OCI-M1 (cell line): ENCODE results near the gene CELF1.

Experiments
- DNase-seq: peaks from one replicate; lab custom pipeline; 2025; lab: John Stamatoyannopoulos, UW

The CELF1 gene

DNA sequence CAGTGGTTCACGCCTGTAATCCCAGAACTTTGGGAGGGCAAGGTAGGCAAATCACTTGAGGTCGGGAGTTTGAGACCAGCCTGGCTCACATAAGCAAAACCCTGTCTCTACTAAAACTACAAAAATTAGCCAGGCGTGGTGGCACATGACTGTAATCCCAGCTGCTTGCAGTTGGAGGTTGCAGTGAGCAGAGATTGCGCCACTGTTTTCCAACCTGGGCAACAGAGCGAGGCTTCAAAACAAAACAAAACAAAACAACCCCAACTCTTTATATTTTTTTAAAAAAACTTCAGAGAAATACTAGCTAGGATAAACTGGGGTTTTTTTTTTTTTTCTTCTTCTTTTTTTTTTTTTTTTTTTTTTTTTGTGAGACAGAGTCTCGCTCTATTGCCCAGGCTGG lies 72.2 kb downstream of the CELF1 start:
- no peak for DNase-seq

DNA sequence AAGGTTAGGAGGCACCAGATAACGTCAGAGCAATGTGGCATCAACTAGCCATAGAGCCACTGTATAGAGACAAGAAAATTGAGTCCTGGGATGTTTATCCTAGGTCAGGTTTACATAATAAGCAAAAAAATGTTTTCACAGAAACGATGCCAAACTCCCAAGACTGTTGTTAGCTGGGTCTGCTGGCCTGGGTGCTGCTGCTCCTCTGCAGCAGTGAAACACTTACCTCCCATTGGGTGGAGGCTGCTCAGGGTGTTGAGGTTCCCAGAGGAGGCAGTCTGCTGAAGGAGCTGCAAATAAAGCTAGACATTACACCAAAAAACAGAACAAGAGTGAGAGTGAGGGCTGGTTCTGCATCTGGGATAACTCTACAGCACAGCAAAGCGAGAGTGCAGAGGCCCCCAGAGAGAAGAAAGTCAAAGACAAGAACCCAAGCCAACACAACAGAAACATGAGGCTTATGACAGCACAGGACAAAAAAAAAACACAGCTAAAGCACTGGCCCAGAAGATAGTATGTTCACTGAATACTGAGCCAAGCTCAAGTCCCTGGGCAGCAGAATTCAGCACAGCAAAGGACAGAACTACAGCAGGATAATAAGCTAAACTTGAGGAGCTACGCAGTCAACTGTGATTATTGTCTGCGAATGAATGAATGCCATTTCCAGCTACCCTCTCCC lies 74.1 kb downstream of the CELF1 start:
- DNase-seq: no peak

DNA sequence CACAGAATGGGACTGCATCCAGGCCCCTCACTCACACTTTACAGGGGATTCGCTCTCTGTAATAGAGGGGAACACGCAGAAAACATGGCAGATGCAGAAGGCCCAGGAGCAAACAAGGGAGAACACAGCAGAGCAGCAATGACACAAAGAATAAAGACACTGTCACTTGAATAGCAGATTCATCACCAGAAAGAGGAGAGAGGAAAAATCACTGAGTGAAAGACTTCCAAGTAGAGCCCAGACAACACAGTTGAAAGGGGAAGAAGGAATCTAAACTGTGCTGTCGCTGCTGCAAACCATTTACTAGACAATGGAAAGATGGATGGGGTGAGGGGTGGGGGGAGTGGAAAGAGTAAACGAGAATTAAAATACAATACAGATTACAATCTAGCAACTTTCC lies 75.2 kb downstream of the CELF1 start:
- DNase-seq: no peak

DNA sequence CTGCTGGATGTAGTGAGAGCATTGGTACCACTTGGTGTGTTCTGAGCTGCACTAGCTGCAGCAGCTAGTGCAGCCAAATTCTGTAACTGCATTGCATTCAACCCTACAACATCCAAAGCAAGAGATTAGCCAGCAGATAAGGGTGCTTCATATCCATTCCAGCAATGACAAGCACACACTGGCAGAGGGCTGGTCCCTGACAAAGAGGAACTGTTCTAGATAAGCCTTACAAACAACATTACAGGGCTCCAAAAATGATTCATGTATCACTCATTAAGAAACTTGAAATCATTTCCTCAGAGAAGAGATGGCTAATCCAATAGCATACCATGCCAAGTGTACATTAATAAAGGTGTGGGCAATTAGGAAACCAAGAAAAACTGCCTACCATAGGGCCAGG lies 75.6 kb downstream of the CELF1 start:
- peak; percentile 57 for DNase-seq

DNA sequence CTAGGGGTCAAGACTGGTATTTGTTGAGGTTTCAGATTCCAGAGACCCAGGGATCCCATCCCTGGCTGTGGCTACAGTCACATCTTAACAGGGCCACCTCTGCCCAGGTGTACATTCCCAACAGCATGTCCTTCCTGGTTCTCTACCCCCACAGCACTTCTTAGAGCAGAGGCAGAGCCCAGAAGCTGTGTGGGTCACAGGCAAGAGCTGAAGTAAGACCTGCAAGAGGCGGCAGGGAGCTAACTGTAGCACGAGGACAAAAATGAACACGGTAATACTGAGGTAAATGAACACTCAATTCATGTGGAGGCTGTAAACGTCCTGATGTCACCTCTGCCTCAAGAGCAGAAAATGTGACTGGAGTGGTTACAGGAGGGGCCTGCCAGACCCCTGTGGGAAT lies 82.3 kb downstream of the CELF1 start:
- no peak for DNase-seq

DNA sequence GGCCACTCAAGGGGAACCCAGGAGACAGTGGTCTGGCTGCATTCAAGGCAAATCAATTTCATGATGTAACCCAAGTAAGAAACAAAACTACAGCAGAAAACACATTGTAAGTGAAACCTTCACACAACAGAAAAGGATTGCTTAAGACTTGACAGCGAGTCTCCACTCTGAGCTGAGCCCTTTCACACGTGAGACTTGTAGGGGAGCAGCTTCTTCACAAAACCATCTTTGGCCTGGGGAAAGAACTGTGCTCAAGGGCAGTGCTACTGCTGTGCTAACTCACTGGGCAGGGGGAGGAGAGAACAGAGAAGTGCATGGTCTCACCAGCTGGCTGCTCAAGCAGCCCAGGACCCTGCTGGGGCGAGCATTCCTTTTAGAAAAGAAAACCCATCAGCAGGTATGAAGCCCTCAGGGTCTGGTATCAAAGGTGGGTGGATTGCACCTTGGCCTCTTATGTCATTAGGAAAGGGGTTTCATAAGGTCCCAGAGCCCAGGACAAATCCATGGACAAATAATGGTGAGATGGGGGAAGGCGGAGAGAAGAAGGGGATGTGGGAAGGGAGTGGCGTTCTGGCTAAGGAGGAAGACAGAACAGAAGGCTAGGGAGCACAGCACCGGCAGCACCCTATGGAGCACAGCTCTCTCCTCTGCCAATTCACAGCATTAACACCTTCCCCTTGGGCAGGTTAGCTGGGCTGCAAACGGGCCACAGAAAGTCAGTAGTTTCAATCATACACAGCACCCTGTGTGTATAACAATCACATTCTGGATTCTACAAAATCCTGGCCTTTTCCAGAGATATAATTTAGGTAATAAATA lies 83.4 kb downstream of the CELF1 start:
- no peak for DNase-seq

DNA sequence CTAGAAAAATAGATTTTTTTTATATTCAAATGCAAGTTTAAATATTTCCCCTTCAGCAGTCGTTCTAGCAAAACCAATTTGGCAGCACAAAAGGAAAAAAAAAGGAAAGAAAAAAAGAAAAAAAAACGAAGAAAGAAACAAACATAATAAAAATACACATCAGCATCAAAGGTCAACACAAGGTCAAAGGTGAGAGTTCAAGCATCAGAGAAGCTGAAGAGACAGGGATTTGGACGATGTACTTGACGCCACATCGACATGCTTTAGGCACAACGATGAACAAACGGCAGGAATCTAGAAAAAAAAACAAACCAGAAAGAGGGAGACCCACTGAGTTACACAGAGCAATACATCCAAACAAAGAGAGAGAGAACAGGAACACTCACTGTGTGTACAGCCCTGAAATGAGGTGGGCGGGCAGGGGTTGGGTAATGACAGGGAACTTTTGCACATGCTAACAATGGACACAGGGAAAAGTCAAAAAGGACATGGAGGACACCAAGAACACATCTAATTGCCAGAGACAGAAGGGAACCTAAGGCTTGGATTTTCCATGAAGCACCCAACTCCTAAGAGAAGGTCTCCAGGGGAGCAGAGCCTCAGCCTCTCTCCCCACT lies 84.2 kb downstream of the CELF1 start:
- DNase-seq: no peak

DNA sequence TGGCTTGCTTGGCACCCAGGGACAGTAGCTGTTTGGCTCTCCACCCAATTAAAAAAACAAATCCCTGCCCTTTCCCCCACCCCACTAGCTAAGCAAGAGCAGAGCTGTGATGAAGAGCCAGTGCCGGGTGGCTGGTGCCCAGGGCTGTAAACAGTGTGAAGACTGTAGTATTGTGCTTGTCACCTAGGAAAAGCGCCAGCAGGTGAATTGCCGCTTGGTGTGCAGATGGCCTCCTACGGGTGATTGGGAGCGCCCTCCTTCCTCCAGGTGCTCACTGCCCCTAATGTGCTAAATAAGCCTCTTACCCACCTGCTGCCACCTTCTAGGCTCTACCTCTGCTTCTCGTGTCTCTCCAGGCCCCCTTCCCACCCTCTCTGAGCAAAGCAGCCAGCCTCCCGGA lies 85.6 kb downstream of the CELF1 start:
- no peak for DNase-seq

DNA sequence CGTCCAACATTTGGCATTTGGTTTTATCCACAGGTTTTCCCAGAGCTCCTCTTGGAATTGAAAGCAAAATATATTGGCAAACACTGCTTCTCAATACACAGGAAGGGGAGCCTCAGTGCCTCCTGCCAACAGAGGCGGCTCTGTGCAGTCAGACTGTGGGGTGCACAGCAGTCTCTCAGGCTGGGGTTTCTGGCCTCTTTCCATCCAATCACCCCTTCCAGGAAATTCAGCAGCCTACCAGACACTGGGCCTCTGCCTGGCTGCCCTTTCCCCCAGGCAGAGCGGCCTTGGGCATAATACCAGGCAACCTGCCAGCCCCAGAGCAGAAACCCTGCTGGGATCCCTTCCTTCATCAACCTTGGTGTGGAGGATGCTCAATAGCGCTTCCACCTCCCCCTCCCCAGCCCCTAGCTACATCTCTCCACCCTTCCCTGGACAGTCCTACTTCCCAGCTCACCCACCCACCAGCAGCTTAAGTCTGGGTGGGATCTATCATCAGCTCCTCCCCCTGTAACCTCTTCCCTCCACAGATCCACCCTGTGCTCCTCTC lies 86.2 kb downstream of the CELF1 start:
- no peak for DNase-seq

DNA sequence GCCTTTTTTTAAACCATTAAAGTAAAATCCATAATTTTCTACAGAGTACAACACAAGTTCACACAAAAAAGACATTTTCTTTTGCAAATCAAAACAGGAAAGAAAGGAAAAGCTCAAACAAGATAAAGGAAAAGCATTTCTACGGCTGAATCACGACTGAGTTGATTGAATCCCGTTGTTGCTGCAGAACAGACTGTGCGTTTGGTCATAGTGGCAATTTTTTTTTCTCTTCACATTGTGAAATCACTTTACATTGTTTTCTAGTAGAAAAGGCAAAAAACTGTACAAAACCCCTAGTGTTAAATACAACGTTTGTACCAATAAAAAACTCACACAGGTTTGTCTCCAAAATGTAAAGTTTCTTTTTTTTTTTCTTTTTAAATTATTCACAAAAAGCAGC lies 86.7 kb downstream of the CELF1 start:
- no peak for DNase-seq

DNA sequence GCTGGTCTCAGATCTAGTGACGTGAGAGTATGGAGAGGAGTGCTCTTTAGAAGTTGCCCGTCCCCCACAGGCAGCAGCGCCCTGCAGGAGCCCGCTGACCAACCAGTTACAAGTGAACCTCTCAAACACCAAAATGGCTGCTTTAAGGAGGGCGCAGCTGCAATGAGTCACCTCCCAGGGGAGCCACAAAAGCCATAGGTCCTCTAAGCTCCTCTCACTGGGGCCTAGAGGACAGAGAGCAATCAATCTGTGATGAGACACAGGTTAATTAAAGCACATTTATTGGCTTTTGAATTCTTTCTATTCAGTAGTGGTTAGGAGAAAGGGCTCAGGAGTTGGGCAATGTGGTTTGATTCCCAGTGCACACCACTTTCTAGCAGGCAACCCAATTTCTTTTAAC lies 88.4 kb downstream of the CELF1 start:
- no peak for DNase-seq

DNA sequence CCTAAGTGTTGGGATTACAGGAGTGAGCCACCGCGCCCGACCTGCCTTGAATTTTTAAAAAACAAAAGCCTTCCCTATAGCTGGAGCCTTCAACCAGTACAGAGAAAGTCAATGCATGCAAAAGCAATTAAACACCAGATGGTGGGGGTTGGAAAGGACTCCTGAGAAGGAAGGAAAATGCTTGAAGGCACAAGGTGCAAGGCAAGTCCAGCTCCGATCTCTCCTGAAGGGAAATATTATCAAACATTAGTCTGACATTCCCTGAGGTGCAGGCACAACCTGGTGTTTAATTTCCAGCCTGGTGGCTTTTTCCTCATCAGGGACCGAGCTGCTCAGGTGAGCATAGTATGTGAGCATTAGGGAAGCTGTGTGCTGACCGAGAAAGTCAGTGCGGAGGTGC lies 91.1 kb downstream of the CELF1 start:
- no peak for DNase-seq

DNA sequence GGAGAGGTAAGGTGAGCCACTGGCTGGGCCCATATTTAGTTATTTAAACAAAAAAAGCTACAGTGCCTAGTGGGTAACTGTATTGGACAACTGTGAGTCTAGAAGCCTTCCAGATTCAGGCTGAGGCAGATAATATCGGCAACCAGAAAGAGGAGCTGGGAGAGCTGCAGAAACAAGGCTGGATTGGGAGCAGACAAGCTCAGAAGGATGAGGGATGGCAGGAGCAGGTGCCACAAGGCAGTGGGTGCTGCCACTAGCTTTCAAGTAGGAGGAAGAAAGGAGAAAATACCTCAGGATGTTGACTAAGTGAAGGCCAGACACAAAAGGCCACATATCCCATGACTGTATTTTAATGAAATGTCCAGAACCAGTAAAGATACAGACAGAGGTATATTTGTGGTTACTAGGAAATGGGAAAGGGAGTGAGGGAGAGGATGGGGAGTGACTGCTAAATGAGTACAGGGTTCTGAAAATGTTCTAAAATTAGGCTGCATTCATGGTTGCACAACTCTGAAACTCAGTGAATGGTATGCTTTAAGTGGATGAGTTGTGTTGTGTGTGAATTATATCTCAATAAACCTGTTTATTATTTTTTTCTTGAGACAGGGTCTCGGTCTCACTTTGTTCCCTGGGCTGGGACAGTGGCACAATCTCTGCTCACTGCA lies 92.2 kb downstream of the CELF1 start:
- DNase-seq: no peak

DNA sequence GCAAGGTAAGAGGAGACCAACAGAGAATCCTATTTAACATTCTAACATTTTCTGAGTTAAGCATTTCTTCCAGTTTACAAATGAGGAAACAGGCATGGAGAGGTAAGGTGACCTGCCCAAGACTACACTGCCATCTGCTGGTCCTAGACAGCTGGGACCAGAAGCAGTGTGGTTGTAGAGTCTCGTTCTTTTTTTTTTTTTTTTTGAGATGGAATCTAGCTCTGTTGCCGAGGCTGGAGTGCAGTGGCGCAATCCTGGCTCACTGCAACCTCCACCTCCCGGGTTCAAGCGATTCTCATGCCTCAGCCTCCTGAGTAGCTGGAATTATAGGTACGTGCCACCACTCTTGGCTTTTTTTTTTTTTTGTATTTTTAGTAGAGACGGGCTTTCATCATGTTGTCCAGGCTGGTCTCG lies 98.7 kb downstream of the CELF1 start:
- peak; percentile 92 for DNase-seq

DNA sequence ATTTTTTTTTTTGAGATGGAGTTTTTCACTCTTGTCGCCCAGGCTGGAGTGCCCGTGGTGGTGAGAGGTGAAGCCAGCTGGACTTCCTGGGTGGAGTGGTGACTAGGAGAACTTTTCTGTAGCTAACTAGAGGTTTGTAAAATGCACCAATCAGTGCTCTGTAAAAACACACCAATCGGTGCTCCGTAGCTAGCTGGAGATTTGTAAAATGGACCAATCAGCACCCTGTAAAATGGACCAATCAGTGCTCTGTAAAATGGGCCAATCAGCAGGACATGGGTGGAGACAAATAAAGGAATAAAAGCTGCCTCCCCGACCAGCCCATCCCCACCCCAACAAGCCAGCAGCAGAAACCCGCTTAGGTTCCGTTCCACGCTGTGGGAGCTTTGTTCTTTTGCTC lies 99.6 kb downstream of the CELF1 start:
- DNase-seq: peak; percentile 11

DNA sequence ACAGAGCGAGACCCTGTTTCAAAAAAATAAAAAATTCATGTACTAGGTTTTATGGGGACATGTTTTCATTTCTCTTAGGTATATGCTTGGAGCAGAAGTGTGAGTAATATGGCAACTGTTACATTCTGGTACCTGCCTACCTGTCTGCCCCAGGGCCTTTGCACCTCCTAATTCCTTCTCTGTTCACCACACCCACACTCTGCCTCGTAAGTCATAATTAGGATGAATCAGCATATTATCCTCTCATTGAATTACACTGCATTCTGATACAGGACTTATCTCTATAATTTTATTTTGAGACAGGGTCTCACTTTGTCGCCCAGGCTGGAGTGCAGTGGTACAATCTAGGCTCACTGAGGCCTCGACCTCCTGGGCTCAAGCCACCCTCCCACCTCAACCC lies 100.9 kb downstream of the CELF1 start:
- no peak for DNase-seq

DNA sequence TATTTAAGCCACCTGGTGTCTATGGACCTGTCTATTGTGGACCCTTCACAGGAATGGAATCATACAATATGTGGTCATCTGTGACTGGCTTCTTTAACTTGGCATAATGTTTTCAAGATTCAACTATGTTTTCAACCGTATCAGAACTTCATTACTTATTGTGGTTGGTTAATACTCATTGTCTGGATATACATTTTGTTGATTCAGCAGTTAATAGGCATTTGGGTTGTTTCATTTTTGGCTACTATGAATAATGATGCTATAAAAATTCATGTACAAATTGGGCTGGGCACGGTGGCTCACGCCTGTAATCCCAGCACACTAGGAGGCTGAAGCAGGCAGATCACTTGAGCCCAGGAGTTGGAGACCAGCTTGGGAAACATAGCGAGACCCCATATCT lies 101.5 kb downstream of the CELF1 start:
- DNase-seq: no peak

DNA sequence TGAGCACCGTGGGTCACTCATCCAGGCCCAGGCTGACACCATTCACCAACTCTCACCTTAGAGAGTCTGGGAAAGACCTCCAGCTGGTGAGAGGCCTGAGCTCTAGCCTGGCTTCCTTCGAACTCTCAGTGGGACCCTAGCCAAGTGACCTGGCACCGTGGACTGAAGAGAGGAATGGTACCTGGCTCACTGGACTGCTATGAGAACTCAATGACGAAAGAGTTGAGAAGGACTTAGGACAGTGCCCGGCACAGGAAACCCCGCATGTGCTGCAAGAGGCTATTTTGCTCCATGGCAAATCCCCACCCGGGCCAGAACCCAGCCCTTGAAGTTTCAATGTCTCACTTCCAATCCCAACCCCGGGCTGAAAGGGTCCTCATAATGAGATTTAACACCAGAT lies 103.4 kb downstream of the CELF1 start:
- no peak for DNase-seq

DNA sequence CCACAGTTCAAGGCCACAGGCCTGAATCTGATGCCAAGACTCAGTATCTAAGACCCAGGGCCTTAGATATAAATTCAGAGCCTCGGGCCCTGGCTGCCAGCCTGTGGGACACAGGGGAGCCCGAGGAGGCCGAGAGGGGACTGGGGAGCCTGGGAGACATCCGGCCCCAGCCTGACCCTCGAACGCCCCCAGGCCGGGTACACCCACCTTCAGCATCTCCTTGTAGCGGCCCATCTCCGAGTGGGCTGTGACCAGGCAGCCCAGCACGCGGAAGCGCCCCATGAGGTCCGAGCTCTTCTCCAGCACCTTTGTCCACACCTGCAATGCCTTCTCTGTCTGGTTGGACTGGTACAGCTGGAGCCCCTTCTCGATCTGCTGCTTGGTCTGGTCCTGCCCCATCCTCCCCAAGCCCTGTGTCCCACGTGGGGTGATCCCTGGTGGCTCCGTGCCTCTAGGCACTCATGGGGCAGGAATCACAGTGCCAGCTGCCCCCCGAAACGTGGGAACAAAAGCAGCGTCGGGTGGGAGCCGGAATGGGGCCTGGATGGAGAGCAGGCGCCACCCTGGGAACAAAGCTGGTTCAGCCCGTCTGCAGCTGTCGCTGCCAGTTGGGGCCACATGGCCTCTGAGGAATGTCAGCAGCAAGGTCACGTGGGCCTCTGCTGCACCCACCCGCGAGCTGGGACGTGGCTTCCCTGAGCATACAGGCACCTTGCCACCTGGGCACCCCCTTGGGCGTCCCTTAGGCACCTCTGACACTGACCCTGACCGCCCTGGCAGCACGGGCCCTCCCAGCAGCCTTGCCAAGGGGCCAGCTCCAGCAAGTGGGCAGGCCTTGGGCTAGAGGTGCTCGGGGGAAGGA lies 104.1 kb downstream of the CELF1 start, which contains the start of gene RAPSN:
Gene RAPSN (minus strand): TSS at position 571 of the 862 bp plus-strand sequence. CDS start 172 bp downstream, at position 399.
- DNase-seq: no peak

DNA sequence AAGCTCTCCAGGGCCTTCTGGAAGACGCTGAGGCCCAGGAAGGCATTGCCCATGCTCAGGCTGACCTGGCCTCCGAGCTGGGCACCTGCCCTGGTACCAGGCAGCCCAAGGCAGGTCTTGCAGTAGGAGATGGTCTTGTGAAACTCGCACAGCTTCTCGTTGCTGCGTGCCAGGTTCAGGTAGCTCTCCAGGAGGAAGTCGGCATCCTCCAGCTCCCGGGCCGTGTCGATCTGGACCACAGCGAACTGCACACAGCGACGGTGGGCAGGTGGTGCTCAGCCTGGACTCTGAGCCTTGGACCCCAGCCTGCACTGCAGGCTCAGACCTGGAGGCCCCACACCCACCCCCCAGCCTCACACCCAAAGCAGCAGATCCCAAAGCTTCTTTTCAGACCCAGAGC lies 105.0 kb downstream of the CELF1 start:
- no peak for DNase-seq

DNA sequence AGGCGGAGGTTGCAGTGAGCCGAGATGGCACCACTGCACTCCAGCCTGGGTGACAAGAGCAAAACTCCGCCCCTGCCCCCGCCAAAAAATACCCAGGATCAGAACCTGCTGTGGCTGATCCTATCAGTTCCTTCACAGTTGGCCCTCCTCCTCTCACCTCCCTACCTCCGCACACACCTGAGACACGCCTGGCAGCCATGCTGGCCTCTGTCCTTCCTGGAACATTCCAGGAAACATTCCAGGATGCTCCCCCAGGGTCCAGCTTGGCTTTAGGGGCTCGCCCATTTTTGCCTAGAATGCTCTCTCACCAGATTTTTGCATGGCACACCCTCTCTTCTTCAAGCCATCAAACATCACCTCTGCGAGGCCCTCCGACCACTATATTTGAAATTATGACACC lies 106.1 kb downstream of the CELF1 start:
- no peak for DNase-seq
